Upper lobe of right lung (tissue), 1 donor: ENCODE results near the gene MTMR8. TPM values are rescaled to one million over a fixed set of nuclear protein-coding genes. Genes with fewer than 3 reads are reported as not detected.

ENCODE experiments used
- ATAC-seq: fragments of 200-7000 bp; cut with Tn5 transposase; one replicate; pipeline ENCODE4 v1.9.1; 2020; ENCODE audit warnings: mild to moderate bottlenecking, moderate library complexity
- DNase-seq: peaks from one replicate; pipeline ENCODE4 v3.0.0-alpha.2; 2020
- H3K27ac ChIP-seq: fragments of 200-600 bp; one replicate; pipeline ENCODE4 v1.8.0; 2022
- H3K27me3 ChIP-seq: fragments of 200-600 bp; one replicate; pipeline ENCODE4 v1.8.0; 2022; ENCODE audit warnings: mild to moderate bottlenecking
- H3K36me3 ChIP-seq: fragments of 200-600 bp; one replicate; pipeline ENCODE4 v1.8.0; 2022
- H3K4me1 ChIP-seq: fragments of 200-600 bp; one replicate; pipeline ENCODE4 v1.8.0; 2022
- H3K4me3 ChIP-seq: fragments of 200-600 bp; one replicate; pipeline ENCODE4 v1.8.0; 2022; ENCODE audit warnings: mild to moderate bottlenecking
- H3K9me3 ChIP-seq: fragments of 200-600 bp; one replicate; pipeline ENCODE4 v1.8.0; 2022
- intact Hi-C: fragments of 100-400 bp; cut with DNase I; formaldehyde crosslinking; loops from one replicate; pipeline ENCODE4 v1.11.0; 2022
- total RNA-seq: library from RNA; stranded (reverse); fragmentation: NEBNext Ultra II Directional; extraction: Animal tissue kit (Norgen Biotek cat#: 25700); gene quantifications from one replicate; pipeline ENCODE4 v1.2.1, GENCODE V29; 2021
- TF ChIP-seq, protein P1 (sequence below): fragments of 200-600 bp; IDR thresholded peaks from one replicate; pipeline ENCODE4 v1.8.0; 2022; ENCODE audit warnings: antibody characterized with exemption
- donor health status: DM: no; HTN: yes; CAD: no; lungs with severe emphysema.

Gene MTMR8
- total RNA-seq, 1 donor from 2014 or later = 1.9 TPM

DNA sequence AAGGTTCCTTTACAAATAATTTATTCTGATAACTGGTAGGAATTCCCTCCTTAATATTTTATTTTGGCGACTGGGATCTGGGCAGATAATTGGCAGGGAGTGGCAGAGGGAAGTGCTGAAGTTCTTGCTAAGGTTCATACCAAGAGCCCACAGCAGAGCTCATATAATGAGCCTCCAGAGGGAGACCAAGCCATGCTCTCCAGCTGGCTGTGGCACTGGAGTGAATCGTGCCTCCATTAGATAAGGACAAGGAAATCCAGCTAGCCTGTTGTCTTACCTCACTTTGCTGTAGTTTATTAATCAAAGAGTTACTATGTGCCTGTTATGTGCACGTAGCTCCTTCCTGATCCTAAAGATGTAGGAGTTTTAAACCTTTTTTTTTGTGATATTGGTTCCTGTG, 166.1 kb downstream of the MTMR8 start:
- no peak overlapping the region for H3K4me3 ChIP-seq
- H3K27ac ChIP-seq = no peak overlapping the region
- intact Hi-C loops = no loop called here
- H3K9me3 ChIP-seq = no peaks in the 10 kb centered on the region
- TF ChIP-seq, protein P1, sequence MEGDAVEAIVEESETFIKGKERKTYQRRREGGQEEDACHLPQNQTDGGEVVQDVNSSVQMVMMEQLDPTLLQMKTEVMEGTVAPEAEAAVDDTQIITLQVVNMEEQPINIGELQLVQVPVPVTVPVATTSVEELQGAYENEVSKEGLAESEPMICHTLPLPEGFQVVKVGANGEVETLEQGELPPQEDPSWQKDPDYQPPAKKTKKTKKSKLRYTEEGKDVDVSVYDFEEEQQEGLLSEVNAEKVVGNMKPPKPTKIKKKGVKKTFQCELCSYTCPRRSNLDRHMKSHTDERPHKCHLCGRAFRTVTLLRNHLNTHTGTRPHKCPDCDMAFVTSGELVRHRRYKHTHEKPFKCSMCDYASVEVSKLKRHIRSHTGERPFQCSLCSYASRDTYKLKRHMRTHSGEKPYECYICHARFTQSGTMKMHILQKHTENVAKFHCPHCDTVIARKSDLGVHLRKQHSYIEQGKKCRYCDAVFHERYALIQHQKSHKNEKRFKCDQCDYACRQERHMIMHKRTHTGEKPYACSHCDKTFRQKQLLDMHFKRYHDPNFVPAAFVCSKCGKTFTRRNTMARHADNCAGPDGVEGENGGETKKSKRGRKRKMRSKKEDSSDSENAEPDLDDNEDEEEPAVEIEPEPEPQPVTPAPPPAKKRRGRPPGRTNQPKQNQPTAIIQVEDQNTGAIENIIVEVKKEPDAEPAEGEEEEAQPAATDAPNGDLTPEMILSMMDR = no peak
- H3K36me3 ChIP-seq = no peaks in the 10 kb centered on the region
- ATAC-seq (no peak), DNase-seq (no peak)
- H3K27me3 ChIP-seq = no peaks in the 10 kb centered on the region
- H3K4me1 ChIP-seq = no peaks in the 10 kb centered on the region

Other genes starting within 250 kb of the MTMR8 start
- 4.5 TPM for gene AMER1, start 189.7 kb downstream of the MTMR8 start, total RNA-seq
- 0.32 TPM for gene ASB12, start 164.8 kb downstream of the MTMR8 start, total RNA-seq